Measurements from ENCODE around the gene BFSP2. TPM values are rescaled to one million over a fixed set of nuclear protein-coding genes. Genes with fewer than 3 reads are reported as not detected.

Gene BFSP2
- total RNA-seq, 1 donor from 2014 or later, result not detected

DNA sequence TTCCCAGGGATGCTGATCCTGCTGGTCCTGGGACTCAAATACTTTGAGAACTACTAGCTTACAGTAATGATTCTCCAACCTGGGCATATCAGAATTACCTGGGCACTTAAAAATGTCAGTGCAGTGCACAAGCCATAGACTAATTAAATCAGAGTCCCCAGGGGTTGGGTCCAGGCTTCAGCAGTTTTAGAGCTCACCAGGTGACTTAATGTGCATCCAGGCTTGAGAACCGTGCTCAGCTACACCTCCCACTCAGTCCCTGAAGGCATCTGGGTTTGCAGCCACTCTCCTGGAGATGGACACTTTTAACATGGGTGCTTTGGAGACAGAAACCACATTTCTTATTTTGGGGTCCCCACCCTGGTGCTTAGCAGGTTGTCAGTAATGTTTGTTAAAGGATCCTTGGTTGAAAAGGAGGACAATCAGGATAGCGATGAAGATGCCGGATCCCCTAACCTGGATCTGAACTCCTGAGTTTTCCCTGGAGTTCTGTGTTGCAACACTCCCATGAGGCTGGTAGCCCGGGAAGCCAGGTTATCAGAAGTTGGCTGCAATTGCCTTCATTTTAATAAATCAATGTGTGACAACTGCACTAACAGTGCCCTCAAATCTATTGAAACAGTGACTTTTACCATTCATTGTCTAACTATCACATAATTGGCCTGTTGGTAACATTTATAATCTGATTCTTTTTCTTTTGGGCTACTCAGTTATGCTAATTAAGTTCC lies 48.1 kb downstream of the BFSP2 start:
- TF ChIP-seq, protein P1, sequence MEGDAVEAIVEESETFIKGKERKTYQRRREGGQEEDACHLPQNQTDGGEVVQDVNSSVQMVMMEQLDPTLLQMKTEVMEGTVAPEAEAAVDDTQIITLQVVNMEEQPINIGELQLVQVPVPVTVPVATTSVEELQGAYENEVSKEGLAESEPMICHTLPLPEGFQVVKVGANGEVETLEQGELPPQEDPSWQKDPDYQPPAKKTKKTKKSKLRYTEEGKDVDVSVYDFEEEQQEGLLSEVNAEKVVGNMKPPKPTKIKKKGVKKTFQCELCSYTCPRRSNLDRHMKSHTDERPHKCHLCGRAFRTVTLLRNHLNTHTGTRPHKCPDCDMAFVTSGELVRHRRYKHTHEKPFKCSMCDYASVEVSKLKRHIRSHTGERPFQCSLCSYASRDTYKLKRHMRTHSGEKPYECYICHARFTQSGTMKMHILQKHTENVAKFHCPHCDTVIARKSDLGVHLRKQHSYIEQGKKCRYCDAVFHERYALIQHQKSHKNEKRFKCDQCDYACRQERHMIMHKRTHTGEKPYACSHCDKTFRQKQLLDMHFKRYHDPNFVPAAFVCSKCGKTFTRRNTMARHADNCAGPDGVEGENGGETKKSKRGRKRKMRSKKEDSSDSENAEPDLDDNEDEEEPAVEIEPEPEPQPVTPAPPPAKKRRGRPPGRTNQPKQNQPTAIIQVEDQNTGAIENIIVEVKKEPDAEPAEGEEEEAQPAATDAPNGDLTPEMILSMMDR (IDR thresholded peaks at IDR 0.05; ENCODE audit: insufficient read depth, low read length, poor library complexity, severe bottlenecking), result no peak
- Histone ChIP-seq H3K27me3 (ENCODE audit: control insufficient read depth, insufficient read depth, low read length) (no peaks in the 10 kb centered on the region), H3K4me3 (ENCODE audit: low read depth, low read length) (no peak overlapping the region), H3K36me3 (ENCODE audit: control insufficient read depth, insufficient read depth, low read length) (no peaks in the 10 kb centered on the region)
- no peak for DNase-seq (ENCODE audit: low read depth)

DNA sequence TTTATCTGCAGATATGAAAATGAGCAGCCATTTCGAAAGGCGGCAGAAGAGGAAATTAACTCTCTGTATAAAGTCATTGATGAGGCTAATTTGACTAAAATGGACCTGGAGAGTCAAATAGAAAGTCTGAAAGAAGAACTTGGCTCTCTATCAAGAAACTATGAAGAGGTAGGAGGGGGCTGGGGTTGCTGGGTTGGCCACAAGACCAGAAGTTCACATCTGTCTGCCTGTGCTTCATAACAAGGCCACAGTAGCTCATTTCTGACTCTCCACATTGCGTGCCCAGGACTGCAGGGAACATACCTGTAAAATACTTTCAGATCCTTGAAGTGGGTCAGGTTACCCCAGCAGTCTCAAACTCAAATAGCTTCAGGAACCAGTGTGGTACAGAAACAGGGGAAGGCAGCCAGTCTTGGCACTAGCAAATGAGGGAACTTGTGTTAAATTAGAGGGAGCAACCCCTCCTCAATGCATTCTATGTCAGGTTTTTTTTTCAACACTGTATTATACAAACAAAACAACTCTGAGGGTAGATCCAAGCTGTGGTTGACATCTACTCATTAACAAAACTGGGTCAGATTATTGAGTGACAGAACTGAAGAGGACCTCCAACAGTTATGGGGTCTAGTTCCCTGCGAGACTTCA lies 48.7 kb downstream of the BFSP2 start:
- Histone ChIP-seq H3K4me3 (ENCODE audit: low read depth, low read length) (no peak overlapping the region), H3K27me3 (ENCODE audit: control insufficient read depth, insufficient read depth, low read length) (no peaks in the 10 kb centered on the region), H3K36me3 (ENCODE audit: control insufficient read depth, insufficient read depth, low read length) (no peaks in the 10 kb centered on the region)
- TF ChIP-seq, protein P1 (IDR thresholded peaks at IDR 0.05; ENCODE audit: insufficient read depth, low read length, poor library complexity, severe bottlenecking), result no peak
- DNase-seq (ENCODE audit: low read depth), result no peak

DNA sequence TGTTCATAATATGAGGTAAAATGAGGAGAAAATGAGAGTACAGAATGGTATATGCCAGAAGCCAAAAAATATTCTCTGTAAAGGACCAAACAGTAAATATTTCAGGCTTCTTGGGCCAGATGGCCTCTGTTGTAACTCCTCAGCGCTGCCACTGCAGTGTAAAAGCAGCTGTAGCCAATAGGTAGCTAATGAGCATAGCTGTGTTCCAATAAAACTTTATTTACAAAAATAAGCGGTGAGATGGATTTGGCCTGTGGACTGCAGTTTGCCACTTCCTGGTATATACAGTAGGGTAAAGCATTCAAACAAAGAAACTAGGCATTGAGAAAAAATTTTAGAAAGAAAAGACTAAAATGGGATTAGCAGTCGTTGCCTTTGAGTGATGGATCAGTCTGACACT lies 51.5 kb downstream of the BFSP2 start:
- H3K27me3 ChIP-seq (ENCODE audit: control insufficient read depth, insufficient read depth, low read length), result no peaks in the 10 kb centered on the region
- no peaks in the 10 kb centered on the region for H3K36me3 ChIP-seq (ENCODE audit: control insufficient read depth, insufficient read depth, low read length)
- no peak overlapping the region for H3K4me3 ChIP-seq (ENCODE audit: low read depth, low read length)
- TF ChIP-seq, protein P1 (IDR thresholded peaks at IDR 0.05; ENCODE audit: insufficient read depth, low read length, poor library complexity, severe bottlenecking), result no peak
- no peak for DNase-seq (ENCODE audit: low read depth)

DNA sequence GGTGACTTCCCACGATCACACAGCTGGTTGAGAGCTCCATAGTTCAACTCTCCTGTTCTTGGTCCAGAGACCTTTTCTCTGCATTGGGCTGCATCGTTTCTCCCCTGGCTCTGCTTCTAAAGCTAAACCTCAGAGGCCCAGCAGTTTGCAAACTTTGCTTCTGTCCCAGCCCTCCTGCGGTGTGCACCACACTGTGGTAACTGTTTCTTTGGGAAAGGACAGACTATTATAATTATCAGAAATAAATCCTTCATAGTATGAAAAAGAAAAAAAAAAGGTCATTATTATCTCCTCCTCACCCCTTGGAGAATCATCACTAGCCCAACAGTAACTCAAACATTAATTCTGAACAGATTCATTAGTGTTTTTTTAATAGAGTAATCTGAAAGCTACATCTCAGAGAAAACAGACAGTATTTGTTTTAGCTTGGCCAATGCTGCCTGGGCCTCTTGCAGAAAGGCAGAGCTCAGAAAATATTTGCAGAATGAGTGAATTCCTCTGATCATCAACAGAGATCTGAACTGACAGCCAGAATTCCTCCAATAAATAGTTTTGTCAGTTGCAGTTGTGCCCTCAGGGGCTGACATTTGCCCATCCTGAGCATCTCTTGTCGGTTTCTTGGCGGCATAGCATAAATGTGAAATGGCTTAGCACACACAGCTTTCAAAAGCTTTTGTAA lies 52.9 kb downstream of the BFSP2 start:
- DNase-seq (ENCODE audit: low read depth), result no peak
- TF ChIP-seq, protein P1 (IDR thresholded peaks at IDR 0.05; ENCODE audit: insufficient read depth, low read length, poor library complexity, severe bottlenecking), result no peak
- Histone ChIP-seq H3K36me3 (ENCODE audit: control insufficient read depth, insufficient read depth, low read length) (no peaks in the 10 kb centered on the region), H3K4me3 (ENCODE audit: low read depth, low read length) (no peak overlapping the region), H3K27me3 (ENCODE audit: control insufficient read depth, insufficient read depth, low read length) (no peaks in the 10 kb centered on the region)

DNA sequence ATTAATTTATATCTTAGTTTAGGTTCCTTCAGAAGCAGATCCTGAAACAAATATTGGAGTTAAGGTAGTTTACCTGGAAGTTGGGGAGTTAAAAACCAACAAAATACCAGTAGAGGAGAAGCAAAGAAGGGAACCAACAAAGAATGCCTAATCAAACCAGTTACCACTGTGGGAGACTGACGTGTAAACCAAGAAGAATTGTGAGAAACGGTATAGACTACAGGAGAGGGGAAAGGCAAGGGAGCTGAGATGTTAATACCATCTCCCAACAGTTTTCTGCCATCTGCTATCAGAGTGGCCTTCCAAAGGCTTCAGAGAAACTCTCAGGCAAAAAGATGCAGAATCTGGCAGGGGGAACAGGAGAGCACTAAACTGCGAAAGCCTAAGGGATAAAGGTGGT lies 53.5 kb downstream of the BFSP2 start:
- H3K27me3 ChIP-seq (ENCODE audit: control insufficient read depth, insufficient read depth, low read length), result no peaks in the 10 kb centered on the region
- TF ChIP-seq, protein P1 (IDR thresholded peaks at IDR 0.05; ENCODE audit: insufficient read depth, low read length, poor library complexity, severe bottlenecking), result no peak
- H3K4me3 ChIP-seq (ENCODE audit: low read depth, low read length), result no peak overlapping the region
- no peaks in the 10 kb centered on the region for H3K36me3 ChIP-seq (ENCODE audit: control insufficient read depth, insufficient read depth, low read length)
- no peak for DNase-seq (ENCODE audit: low read depth)
